GM23338 (cell line): Measurements from ENCODE around the gene NAPA. TPM values are rescaled to one million over a fixed set of nuclear protein-coding genes. Genes with fewer than 3 reads are reported as not detected.

Experiments
- ATAC-seq: fragments of 200-7000 bp; cut with Tn5 transposase; 3 replicates; pipeline ENCODE4 v1.9.1; 2020
- DNase-seq: peaks from one replicate; pipeline ENCODE4 v3.0.0-alpha.2; 2015; ENCODE audit warnings: low spot score
- H2AFZ ChIP-seq: fragments of 200-600 bp; sonication (generic); 2 replicates; pipeline ENCODE4 v1.8.0; 2016; ENCODE audit warnings: antibody characterized with exemption, mild to moderate bottlenecking, moderate library complexity
- H3F3A ChIP-seq: fragments of 200-600 bp; sonication (generic); replicated peaks from 2 replicates; pipeline ENCODE4 v1.8.0; 2017; ENCODE audit warnings: antibody characterized with exemption, mixed run types, low read depth
- H3K27ac ChIP-seq: fragments of 200-600 bp; sonication (generic); 2 replicates; pipeline ENCODE4 v1.6.1; 2016; ENCODE audit warnings: low read depth
- H3K27me3 ChIP-seq: fragments of 200-600 bp; sonication (generic); 2 replicates; pipeline ENCODE4 v1.8.0; 2016; ENCODE audit warnings: mild to moderate bottlenecking, mixed run types, moderate library complexity; ENCODE audit not compliant: insufficient read depth
- H3K36me3 ChIP-seq: fragments of 200-600 bp; sonication (generic); 2 replicates; pipeline ENCODE4 v1.8.0; 2016; ENCODE audit warnings: mild to moderate bottlenecking; ENCODE audit not compliant: insufficient read depth
- H3K4me1 ChIP-seq: fragments of 200-600 bp; sonication (generic); 2 replicates; pipeline ENCODE4 v1.8.0; 2016; ENCODE audit warnings: mild to moderate bottlenecking, moderate library complexity; ENCODE audit not compliant: insufficient read depth
- H3K4me2 ChIP-seq: fragments of 200-600 bp; sonication (generic); 2 replicates; pipeline ENCODE4 v1.7.1; 2017; ENCODE audit warnings: mixed run types
- H3K4me3 ChIP-seq: fragments of 200-600 bp; sonication (generic); 2 replicates; pipeline ENCODE4 v1.6.1; 2016; ENCODE audit warnings: mixed run types
- H3K79me2 ChIP-seq: fragments of 200-600 bp; sonication (generic); replicated peaks from 2 replicates; pipeline ENCODE4 v1.8.0; 2017; ENCODE audit warnings: mild to moderate bottlenecking; ENCODE audit not compliant: insufficient read depth
- H3K9me2 ChIP-seq: fragments of 200-600 bp; sonication (generic); 2 replicates; pipeline ENCODE4 v1.8.0; 2017; ENCODE audit not compliant: insufficient read depth
- H4K20me1 ChIP-seq: fragments of 200-600 bp; sonication (generic); replicated peaks from 2 replicates; pipeline ENCODE4 v1.8.0; 2017; ENCODE audit warnings: mild to moderate bottlenecking; ENCODE audit not compliant: insufficient read depth
- H3K27ac Mint-ChIP-seq: 2 replicates; pipeline ENCODE4 v1.8.0; 2020; ENCODE audit warnings: inconsistent platforms, mild to moderate bottlenecking, moderate library complexity, mixed read lengths
- H3K27me3 Mint-ChIP-seq: 3 replicates; pipeline ENCODE4 v1.8.0; 2022; ENCODE audit warnings: low read depth, mild to moderate bottlenecking, moderate library complexity, mixed read lengths, inconsistent platforms; ENCODE audit not compliant: insufficient read depth, poor library complexity
- H3K36me3 Mint-ChIP-seq: 3 replicates; pipeline ENCODE4 v1.8.0; 2021; ENCODE audit warnings: low read depth, mild to moderate bottlenecking, inconsistent platforms, moderate library complexity, mixed read lengths
- H3K4me1 Mint-ChIP-seq: 3 replicates; pipeline ENCODE4 v1.8.0; 2020; ENCODE audit warnings: mild to moderate bottlenecking, inconsistent platforms, mixed read lengths
- H3K4me3 Mint-ChIP-seq: 3 replicates; pipeline ENCODE4 v1.8.0; 2021; ENCODE audit warnings: moderate library complexity, mild to moderate bottlenecking, inconsistent platforms, mixed read lengths
- H3K9me3 Mint-ChIP-seq: 3 replicates; pipeline ENCODE4 v1.8.0; 2020; ENCODE audit warnings: moderate library complexity, mild to moderate bottlenecking, inconsistent platforms, mixed read lengths
- EZH2 ChIP-seq: fragments of 200-600 bp; sonication (generic); IDR thresholded peaks from one replicate; pipeline ENCODE4 v1.8.0; 2017; ENCODE audit warnings: antibody characterized with exemption, mild to moderate bottlenecking, low read depth; ENCODE audit not compliant: unreplicated experiment
- EZH2phosphoT487 ChIP-seq: fragments of 200-600 bp; sonication (generic); IDR thresholded peaks from one replicate; pipeline ENCODE4 v1.8.1; 2018; ENCODE audit warnings: antibody characterized with exemption; ENCODE audit not compliant: unreplicated experiment
- polyA plus RNA-seq: library from polyadenylated mRNA; unstranded; fragments of >200 nt; fragmentation: Nextera tagmentation; extraction: Ambion mirVana; gene quantifications from 2 replicates; pipeline ENCODE4 v1.2.1, GENCODE V29; 2016
- total RNA-seq: library from RNA; depleted of rRNA; stranded (reverse); fragments of >200 nt; shearing (Covaris generic); gene quantifications from 2 replicates; pipeline ENCODE4 v1.2.3, GENCODE V29; 2014
- TF ChIP-seq, protein P1 (sequence below): fragments of 250-450 bp; sonication (Bioruptor Pico); IDR thresholded peaks from 2 replicates; pipeline ENCODE4 v1.5.0; 2020; ENCODE audit warnings: mild to moderate bottlenecking, moderate library complexity
- TF ChIP-seq, protein P2 (sequence below), 2 experiments: fragments of 200-600 bp in 1 of 2; sonication (generic) in 1 of 2; conservative IDR thresholded peaks; 2 replicates each; pipeline versions ENCODE4 v1.5.1 to v1.6.1; 2016 to 2017; ENCODE audit warnings: antibody characterized with exemption in 2 of 2, low read depth in 2 of 2, mild to moderate bottlenecking in 2 of 2, moderate library complexity in 1 of 2
- TF ChIP-seq, protein P3 (sequence below): IDR thresholded peaks from 2 replicates; pipeline ENCODE4 v1.6.1; 2016; ENCODE audit warnings: antibody characterized with exemption
- TF ChIP-seq, protein P4 (sequence below): IDR thresholded peaks from one replicate; pipeline ENCODE4 v1.6.1; 2018; ENCODE audit warnings: antibody characterized with exemption; ENCODE audit not compliant: unreplicated experiment

Gene NAPA
- total and polyA plus RNA-seq, 2 experiments from 2014 or later, result 52.0 to 72.1 TPM

DNA sequence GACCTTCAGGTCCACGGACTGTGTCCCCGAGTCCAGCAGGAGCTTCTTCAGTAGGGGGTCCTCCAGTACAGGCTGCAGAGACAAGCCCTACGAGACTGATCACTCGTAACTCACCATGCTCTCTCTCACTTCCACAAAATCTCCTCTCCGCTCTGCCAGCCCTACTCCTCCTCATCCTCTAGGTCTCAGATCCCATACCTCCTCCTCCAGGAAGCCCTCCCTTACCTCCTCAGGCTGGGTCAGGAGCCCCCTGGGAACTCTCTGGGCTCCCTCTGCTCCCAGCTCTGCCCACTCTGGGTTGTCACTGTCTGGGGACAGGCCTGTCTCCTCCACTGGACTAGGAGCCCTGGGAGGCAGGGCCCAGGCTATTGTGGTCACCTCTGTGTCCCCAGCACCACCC lies 23.9 kb upstream of the NAPA start (continued):
- TF ChIP-seq, protein P1, sequence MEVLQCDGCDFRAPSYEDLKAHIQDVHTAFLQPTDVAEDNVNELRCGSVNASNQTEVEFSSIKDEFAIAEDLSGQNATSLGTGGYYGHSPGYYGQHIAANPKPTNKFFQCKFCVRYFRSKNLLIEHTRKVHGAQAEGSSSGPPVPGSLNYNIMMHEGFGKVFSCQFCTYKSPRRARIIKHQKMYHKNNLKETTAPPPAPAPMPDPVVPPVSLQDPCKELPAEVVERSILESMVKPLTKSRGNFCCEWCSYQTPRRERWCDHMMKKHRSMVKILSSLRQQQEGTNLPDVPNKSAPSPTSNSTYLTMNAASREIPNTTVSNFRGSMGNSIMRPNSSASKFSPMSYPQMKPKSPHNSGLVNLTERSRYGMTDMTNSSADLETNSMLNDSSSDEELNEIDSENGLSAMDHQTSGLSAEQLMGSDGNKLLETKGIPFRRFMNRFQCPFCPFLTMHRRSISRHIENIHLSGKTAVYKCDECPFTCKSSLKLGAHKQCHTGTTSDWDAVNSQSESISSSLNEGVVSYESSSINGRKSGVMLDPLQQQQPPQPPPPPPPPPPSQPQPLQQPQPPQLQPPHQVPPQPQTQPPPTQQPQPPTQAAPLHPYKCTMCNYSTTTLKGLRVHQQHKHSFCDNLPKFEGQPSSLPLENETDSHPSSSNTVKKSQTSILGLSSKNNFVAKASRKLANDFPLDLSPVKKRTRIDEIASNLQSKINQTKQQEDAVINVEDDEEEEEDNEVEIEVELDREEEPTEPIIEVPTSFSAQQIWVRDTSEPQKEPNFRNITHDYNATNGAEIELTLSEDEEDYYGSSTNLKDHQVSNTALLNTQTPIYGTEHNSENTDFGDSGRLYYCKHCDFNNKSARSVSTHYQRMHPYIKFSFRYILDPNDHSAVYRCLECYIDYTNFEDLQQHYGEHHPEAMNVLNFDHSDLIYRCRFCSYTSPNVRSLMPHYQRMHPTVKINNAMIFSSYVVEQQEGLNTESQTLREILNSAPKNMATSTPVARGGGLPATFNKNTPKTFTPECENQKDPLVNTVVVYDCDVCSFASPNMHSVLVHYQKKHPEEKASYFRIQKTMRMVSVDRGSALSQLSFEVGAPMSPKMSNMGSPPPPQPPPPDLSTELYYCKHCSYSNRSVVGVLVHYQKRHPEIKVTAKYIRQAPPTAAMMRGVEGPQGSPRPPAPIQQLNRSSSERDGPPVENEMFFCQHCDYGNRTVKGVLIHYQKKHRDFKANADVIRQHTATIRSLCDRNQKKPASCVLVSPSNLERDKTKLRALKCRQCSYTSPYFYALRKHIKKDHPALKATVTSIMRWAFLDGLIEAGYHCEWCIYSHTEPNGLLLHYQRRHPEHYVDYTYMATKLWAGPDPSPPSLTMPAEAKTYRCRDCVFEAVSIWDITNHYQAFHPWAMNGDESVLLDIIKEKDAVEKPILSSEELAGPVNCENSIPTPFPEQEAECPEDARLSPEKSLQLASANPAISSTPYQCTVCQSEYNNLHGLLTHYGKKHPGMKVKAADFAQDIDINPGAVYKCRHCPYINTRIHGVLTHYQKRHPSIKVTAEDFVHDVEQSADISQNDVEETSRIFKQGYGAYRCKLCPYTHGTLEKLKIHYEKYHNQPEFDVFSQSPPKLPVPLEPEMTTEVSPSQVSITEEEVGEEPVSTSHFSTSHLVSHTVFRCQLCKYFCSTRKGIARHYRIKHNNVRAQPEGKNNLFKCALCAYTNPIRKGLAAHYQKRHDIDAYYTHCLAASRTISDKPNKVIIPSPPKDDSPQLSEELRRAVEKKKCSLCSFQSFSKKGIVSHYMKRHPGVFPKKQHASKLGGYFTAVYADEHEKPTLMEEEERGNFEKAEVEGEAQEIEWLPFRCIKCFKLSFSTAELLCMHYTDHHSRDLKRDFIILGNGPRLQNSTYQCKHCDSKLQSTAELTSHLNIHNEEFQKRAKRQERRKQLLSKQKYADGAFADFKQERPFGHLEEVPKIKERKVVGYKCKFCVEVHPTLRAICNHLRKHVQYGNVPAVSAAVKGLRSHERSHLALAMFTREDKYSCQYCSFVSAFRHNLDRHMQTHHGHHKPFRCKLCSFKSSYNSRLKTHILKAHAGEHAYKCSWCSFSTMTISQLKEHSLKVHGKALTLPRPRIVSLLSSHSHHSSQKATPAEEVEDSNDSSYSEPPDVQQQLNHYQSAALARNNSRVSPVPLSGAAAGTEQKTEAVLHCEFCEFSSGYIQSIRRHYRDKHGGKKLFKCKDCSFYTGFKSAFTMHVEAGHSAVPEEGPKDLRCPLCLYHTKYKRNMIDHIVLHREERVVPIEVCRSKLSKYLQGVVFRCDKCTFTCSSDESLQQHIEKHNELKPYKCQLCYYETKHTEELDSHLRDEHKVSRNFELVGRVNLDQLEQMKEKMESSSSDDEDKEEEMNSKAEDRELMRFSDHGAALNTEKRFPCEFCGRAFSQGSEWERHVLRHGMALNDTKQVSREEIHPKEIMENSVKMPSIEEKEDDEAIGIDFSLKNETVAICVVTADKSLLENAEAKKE (CRISPR knock-in tag), result no peak
- TF ChIP-seq EZH2, result no peak

DNA sequence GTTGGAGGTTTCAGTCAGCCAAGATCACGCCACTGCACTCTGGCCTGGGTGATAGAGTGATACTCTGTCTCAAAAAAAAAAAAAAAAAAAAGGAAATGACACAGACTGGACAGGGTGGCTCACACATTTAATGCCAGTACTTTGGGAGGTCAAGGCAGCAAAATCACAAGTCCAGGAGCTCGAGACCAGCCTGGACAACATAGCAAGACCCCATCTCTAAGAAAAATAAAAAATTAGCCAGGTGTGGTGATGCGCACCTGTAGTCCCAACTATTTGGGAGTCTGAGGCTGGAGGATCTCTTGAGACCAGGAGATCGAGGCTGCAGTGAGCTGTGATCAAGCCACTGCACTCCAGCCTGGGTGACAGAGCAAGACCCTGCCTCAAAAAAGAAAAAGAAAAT lies 22.6 kb upstream of the NAPA start:
- Histone ChIP-seq H2AFZ (no peak overlapping the region), H3F3A (no peaks in the 10 kb centered on the region), H3K36me3 (no peaks in the 10 kb centered on the region), H3K79me2 (no peaks in the 10 kb centered on the region), H4K20me1 (no peaks in the 10 kb centered on the region), H3K27me3 (no peaks in the 10 kb centered on the region), H3K27ac (no peak overlapping the region), H3K9me2 (no peaks in the 10 kb centered on the region), H3K4me3 (no peak overlapping the region), H3K4me1 (no peaks in the 10 kb centered on the region), H3K4me2 (no peak overlapping the region)
- H3K27ac Mint-ChIP-seq, result no peak overlapping the region
- peaks cover 7% of the 10 kb centered on the region for H3K27me3 Mint-ChIP-seq
- no peaks in the 10 kb centered on the region for H3K36me3 Mint-ChIP-seq
- DNase-seq (no peak), ATAC-seq (no peak)
- H3K9me3 Mint-ChIP-seq, result peaks cover 8% of the 10 kb centered on the region; the same call in 2 of the 3 replicates
- peaks cover 5% of the 10 kb centered on the region; the same call in 1 of the 3 replicates for H3K4me1 Mint-ChIP-seq
- no peak overlapping the region for H3K4me3 Mint-ChIP-seq
- no peak for TF ChIP-seq EZH2phosphoT487
- TF ChIP-seq, protein P2, sequence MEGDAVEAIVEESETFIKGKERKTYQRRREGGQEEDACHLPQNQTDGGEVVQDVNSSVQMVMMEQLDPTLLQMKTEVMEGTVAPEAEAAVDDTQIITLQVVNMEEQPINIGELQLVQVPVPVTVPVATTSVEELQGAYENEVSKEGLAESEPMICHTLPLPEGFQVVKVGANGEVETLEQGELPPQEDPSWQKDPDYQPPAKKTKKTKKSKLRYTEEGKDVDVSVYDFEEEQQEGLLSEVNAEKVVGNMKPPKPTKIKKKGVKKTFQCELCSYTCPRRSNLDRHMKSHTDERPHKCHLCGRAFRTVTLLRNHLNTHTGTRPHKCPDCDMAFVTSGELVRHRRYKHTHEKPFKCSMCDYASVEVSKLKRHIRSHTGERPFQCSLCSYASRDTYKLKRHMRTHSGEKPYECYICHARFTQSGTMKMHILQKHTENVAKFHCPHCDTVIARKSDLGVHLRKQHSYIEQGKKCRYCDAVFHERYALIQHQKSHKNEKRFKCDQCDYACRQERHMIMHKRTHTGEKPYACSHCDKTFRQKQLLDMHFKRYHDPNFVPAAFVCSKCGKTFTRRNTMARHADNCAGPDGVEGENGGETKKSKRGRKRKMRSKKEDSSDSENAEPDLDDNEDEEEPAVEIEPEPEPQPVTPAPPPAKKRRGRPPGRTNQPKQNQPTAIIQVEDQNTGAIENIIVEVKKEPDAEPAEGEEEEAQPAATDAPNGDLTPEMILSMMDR (conservative IDR thresholded peaks at IDR 0.05; ENCODE audit: low read depth in 2 of 2), result no peak
- no peak for TF ChIP-seq EZH2
- TF ChIP-seq, protein P3, sequence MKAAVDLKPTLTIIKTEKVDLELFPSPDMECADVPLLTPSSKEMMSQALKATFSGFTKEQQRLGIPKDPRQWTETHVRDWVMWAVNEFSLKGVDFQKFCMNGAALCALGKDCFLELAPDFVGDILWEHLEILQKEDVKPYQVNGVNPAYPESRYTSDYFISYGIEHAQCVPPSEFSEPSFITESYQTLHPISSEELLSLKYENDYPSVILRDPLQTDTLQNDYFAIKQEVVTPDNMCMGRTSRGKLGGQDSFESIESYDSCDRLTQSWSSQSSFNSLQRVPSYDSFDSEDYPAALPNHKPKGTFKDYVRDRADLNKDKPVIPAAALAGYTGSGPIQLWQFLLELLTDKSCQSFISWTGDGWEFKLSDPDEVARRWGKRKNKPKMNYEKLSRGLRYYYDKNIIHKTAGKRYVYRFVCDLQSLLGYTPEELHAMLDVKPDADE, result no peak
- TF ChIP-seq, protein P4, sequence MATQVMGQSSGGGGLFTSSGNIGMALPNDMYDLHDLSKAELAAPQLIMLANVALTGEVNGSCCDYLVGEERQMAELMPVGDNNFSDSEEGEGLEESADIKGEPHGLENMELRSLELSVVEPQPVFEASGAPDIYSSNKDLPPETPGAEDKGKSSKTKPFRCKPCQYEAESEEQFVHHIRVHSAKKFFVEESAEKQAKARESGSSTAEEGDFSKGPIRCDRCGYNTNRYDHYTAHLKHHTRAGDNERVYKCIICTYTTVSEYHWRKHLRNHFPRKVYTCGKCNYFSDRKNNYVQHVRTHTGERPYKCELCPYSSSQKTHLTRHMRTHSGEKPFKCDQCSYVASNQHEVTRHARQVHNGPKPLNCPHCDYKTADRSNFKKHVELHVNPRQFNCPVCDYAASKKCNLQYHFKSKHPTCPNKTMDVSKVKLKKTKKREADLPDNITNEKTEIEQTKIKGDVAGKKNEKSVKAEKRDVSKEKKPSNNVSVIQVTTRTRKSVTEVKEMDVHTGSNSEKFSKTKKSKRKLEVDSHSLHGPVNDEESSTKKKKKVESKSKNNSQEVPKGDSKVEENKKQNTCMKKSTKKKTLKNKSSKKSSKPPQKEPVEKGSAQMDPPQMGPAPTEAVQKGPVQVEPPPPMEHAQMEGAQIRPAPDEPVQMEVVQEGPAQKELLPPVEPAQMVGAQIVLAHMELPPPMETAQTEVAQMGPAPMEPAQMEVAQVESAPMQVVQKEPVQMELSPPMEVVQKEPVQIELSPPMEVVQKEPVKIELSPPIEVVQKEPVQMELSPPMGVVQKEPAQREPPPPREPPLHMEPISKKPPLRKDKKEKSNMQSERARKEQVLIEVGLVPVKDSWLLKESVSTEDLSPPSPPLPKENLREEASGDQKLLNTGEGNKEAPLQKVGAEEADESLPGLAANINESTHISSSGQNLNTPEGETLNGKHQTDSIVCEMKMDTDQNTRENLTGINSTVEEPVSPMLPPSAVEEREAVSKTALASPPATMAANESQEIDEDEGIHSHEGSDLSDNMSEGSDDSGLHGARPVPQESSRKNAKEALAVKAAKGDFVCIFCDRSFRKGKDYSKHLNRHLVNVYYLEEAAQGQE, result no peak
